ENCODE results near the gene ALKBH6. TPM values are rescaled to one million over a fixed set of nuclear protein-coding genes. Genes with fewer than 3 reads are reported as not detected.

The ALKBH6 gene
- total RNA-seq, 1 donor from 2014 or later: 35.5 TPM

DNA sequence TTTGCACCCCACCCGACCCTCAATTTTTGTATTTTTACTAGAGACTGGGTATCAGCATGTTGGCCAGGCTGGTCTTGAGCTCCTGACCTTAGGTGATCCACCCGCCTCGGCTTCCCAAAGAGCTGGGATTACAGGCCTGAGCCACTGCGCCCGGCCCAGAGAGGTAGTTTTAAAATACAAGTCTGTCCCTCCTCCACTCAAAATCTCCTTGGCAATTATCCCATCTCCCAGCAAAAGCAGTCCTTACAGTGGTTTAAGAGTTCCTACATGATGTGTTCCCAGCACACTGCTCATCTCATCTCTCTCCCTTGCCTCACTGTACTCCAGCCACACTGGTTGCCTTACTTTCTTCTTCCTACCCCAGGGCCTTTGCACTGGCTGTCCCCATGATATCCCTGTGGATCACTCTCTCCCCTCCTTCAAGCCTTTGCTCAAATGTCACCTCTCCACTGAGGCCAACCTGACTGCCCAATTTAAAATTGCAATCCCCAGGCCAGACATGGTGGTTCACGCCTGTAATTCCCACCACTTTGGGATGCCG is 53.5 kb downstream of the ALKBH6 start:
- DNase-seq (ENCODE audit: extremely low read depth, low read depth, low spot score): no peak

DNA sequence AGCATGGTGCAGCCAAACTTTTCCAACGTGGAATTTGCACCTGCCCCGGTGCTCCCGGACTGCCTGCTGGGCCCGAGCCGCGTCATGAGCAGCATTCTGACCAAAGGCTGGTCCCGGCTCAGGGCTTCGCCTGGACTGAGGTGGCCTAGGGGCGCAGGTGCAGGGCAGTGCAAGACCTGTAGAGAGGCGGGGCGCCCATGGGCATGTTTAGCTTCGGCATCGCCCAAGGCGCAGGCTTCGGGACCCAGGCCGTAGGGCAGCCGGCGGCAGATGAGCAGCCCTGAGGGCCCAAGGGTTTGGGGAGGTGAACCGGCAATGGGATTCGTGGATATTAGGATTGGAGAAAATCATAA is 54.1 kb downstream of the ALKBH6 start:
- no peak for DNase-seq (ENCODE audit: extremely low read depth, low read depth, low spot score)

Other genes starting within 250 kb of the ALKBH6 start
- 0.53 and 5.0 TPM in 2 replicates for gene ARHGAP33, start 238.6 kb downstream of the ALKBH6 start, total RNA-seq
- not detected in 2 replicates for gene PRODH2, start 201.4 kb downstream of the ALKBH6 start, total RNA-seq
- not detected in 2 replicates for gene NPHS1, start 161.7 kb downstream of the ALKBH6 start, total RNA-seq
- not detected in 2 replicates for gene KIRREL2, start 157.3 kb downstream of the ALKBH6 start, total RNA-seq
- 7.3 and 14.9 TPM in 2 replicates for gene APLP1, start 145.6 kb downstream of the ALKBH6 start, total RNA-seq
- gene NFKBID, start 113.7 kb downstream of the ALKBH6 start, total RNA-seq: 2.7 and 3.6 TPM in 2 replicates
- gene HCST, start 111.7 kb downstream of the ALKBH6 start, total RNA-seq: not detected in 2 replicates
- gene TYROBP, start 105.9 kb downstream of the ALKBH6 start, total RNA-seq: not detected in 2 replicates
- 13.3 and 24.3 TPM in 2 replicates for gene LRFN3, start 77.8 kb downstream of the ALKBH6 start, total RNA-seq
- 19.8 and 29.1 TPM in 2 replicates for gene SDHAF1, start 19.0 kb downstream of the ALKBH6 start, total RNA-seq
- not detected in 2 replicates for gene SYNE4, start 5.4 kb downstream of the ALKBH6 start, total RNA-seq
- gene CLIP3, start 18.7 kb upstream of the ALKBH6 start, total RNA-seq: 14.0 TPM in 2 replicates
- gene THAP8, start 40.1 kb upstream of the ALKBH6 start, total RNA-seq: 10.3 and 13.9 TPM in 2 replicates
- gene WDR62, start 40.7 kb upstream of the ALKBH6 start, total RNA-seq: 2.3 and 4.8 TPM in 2 replicates
- not detected in 2 replicates for gene OVOL3, start 96.9 kb upstream of the ALKBH6 start, total RNA-seq
- gene POLR2I, start 100.7 kb upstream of the ALKBH6 start, total RNA-seq: 38.7 and 51.9 TPM in 2 replicates
- 246 and 286 TPM in 2 replicates for gene TBCB, start 101.3 kb upstream of the ALKBH6 start, total RNA-seq
- 334 and 435 TPM in 2 replicates for gene CAPNS1, start 125.9 kb upstream of the ALKBH6 start, total RNA-seq
- 4.8 and 26.8 TPM in 2 replicates for gene COX7A1, start 138.2 kb upstream of the ALKBH6 start, total RNA-seq
- 1.2 and 2.9 TPM in 2 replicates for gene ZNF565, start 200.5 kb upstream of the ALKBH6 start, total RNA-seq
- gene ZNF146, start 200.9 kb upstream of the ALKBH6 start, total RNA-seq: 68.7 and 77.4 TPM in 2 replicates